CD4-positive, alpha-beta T cell treated with Interleukin-21 for 1 hour (primary cell): ENCODE measurements around the gene SEC23A.
"Not testable (repeated sequence)": the region's sequence is repeated elsewhere in the genome, so short reads cannot be mapped to it uniquely, and the experiment has no call there.

Experiments used
- DNase-seq: peaks from one replicate; pipeline ENCODE4 v3.0.0-alpha.2; 2020

Gene SEC23A

DNA sequence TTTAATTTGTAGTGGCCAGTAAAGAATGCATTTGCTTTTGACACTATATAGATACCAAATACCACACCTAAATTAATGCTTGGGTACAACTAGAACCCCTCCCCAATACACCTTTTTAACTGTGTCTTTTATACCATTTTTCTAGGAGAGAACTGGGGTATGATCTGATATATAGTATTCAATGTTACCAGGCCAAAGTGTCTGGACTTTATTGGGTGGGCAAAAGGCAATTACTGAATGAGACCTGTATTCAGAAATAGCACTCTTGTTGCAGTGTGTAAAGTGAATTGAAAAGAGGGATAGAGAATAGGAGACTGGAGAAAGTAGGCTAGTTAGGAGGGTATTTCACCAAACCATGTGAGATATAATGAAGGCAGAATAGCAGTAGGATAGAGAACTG lies 74.4 kb downstream of the SEC23A start:
- DNase-seq = no peak

DNA sequence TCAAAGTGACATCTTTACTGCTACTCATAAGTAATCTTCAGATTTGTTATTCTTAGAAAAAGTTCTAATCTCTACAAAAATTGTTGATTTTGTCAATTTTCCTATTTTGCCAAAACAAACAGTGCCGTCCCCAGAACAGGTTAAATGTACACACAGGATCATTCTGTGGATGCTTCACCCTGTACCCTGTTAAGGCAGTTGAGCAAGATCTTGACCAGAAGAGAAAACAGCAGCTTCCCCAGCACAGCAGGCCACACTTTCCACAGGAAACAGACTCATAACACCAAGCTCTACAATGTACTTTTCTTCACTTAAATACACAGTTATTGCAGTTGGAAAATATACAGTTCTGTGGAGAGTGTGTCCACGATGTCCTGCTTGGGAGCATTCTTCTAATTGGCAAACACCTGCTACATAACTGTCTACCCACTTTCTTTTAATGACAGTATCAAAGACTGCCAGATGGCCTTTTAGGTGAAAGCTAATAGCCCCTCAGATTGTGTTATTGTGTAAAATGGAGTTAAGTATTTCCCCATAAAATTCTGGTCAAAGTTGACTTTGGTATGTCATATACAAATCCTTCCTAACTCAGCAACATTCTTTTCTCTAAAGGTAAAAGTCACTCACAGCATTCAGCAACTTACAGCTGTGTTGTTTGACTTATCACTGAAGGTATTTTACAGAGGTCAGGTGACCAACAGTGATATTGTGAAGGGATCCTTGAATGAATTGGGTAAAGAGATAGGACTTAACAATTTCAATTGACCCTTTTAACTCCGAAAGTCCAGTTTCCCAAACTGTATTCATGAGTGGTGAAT lies 77.0 kb downstream of the SEC23A start:
- no peak for DNase-seq

DNA sequence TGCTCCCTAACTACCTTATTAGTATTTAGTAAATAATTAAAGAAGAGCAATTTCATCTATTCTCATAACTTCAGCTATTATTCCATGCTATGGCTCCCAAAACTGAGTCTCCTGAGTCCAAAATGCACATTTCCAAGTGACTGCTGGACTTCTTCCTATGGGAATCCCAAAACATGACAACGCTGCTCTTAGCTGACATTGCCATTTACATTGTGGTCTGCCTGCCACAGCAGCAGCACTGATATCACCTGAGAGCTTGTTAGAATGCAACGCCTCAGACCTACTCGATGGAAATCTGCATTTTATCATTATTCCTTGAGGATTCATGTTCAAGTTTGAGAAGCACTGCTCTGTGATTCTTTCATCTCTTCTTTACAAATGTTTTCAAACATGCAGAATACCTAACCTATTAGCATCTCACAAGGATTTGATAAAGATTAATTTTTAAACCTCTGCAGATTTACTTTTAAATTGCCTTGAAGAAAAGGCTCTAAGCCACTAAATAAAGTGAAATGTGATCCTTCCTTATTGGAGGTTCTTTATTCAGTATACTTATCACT lies 77.7 kb downstream of the SEC23A start:
- no peak for DNase-seq

DNA sequence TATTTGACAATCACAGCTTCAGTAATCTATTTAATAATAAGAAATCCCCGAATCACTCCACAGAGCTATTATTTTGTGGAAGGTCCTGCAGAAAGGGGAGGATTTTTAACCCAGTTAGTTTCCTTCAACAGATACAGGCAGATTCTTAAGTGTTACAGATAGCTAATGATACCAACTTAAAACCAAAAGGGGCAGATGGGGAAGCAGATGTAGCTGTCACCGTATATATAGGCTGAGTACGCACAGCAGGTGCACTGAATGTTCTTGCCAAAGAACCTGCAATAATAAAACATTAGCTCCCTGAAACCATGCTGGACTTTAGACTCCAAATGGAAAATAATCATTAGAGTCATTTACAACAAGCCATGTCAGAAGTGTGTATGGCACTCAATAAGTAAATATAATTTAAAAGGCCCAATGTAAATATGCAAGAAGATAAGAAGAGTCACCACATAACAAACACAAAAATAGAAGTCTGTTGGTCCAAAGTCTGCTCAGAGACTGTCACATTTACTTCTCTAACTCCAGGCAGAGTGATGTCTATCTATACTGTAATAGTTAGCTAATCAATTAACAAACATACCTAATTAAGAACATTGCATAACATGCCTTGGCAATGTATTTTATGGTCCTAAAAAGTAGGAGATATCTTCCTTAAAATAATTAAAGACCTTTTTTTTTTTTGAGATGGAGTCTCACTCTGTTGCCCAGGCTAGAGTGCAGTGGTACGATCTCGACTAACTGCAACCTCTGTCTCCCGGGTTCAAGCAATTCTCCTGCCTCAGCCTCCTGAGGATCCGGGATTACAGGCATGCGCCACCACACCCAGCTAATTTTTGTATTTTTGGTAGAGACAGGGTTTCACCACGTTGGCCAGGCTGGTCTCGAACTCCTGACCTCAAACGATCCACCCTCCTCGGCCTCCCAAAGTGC lies 78.8 kb downstream of the SEC23A start:
- no peak for DNase-seq

DNA sequence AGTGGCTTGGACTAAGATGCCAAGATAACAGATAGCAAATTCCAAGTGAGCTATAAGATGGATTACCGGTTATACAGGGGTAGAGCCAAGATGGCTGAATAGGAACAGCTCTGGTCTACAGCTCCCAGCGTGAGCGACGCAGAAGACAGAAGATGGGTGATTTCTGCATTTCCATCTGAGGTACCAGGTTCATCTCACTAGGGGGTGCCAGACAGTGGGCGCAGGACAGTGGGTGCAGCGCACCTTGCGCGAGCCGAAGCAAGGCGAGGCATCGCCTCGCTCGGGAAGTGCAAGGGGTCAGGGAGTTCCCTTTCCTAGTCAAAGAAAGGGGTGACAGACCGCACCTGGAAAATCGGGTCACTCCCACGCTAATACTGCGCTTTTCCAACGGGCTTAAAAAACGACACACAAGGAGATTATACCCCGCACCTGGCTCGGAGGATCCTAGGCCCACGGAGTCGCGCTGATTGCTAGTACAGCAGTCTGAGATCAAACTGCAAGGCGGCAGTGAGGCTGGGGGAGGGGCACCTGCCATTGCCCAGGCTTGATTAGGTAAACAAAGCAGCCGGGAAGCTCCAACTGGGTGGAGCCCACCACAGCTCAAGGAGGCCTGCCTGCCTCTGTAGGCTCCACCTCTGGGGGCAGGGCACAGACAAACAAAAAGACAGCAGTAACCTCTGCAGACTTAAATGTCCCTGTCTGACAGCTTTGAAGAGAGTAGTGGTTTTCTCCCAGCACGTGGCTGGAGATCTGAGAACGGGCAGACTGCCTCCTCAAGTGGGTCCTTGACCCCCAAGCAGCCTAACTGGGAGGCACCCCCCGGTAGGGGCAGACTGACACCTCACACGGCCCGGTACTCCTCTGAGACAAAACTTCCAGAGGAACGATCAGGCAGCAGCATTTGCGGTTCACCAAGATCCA lies 85.7 kb downstream of the SEC23A start:
- DNase-seq = not testable (repeated sequence)

DNA sequence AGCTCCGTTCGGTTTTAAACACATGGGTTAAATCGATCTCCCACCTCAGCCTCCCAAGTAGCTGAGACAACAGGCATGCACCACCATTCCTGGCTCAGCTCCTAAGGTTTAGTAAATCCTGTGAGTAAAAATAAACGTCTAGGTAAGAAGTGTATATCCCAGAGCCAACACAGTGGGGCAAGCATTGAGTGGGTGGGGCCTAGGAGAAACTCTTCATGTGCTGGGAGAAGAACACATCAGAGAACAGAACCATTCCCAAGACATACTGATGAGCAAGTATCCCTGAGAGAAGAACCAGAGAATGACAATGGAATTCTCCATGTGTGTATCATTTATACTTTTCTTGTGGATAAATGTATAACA lies 86.3 kb downstream of the SEC23A start:
- DNase-seq = no peak

DNA sequence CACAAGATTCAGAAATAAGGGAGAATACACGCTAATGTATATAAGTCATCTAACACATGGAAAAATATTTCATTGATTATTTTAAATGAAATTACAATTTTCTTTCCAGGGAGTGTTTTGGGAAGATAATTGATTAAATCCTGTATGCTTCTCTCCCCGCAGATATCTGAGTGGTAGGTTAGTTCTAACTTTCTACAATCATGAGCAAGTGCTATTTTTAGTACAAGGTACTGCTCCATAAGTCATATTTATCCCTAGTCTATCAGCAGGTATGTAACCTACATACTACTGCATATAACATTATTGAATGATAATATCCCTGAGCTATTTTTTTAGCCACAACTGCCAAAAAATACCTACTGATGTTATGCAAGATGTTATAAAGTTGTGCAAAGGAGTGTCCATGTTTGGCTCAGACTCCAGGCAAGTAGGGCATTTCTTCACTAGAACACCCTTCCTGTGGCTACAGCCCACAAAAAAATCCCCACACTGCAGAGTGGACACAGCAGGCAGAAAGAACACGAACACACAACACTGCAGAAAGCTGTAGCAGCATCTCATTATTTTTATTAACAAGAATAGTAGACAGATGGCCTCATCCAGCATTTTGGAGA lies 87.0 kb downstream of the SEC23A start:
- no peak for DNase-seq

DNA sequence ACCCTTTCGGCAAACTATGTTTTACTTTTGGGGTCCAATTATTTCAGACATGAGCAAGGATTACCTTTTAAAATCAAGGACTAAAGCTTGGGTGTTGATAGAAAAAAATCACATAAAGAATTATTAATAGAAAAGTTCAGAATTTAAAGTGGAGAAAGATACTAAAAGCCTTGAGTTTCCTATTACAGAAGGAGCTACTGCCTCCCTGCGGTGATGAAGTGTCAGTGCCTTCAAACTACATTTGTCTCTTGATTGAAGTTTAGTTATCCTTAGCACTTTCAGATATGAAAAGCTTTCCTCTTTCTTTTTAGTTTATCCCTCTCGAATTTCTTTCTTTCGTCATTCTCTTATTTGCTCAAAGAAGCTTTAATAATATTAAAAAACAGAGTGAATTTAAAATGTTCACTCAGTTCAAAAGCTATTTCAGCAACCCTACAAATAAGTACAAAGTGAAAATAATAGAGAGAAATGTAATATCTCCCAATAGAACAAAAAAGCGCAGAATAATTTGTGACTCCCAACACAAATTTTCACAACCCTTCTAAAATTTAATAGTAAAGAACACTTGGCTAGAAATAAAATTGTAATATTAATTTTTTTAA lies 87.6 kb downstream of the SEC23A start:
- DNase-seq = peak; percentile 30

DNA sequence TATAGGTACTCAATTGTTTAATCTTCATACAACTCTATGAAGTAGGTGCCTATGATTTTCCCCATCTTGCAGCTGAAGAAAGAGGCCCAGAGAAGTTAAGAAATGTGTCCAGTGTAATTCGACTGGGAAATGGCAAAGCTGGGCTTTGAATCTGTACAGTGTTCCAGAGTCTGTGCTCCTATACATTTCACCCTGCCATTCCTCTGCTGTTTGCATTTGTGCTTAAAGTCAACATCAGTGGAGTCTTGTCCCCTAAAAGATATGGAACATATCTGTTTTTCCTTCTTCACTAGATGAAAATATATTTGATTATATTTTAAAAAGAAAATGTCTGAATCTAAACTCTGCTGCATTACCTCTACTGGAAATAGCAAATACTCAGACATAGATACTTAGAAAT lies 88.6 kb downstream of the SEC23A start:
- DNase-seq = no peak

DNA sequence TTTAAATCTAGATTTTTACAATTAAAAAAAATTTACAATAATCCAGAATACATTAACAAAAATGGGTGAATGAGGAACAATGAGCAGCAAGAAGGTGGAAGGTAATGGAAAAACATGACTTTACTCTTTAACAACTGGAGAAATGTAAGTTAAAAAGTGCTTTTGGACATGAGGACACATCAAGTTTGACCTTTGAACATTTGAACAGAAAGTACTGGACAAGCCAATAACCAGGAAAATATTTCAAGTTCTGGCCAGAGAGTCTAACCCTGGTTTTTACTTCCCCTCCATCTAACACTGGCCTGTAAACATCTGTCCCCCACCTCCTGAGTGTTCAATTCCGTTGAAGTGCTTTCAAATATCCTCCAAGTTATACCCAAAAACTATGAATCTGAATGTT lies 94.1 kb downstream of the SEC23A start:
- DNase-seq = not testable (repeated sequence)

DNA sequence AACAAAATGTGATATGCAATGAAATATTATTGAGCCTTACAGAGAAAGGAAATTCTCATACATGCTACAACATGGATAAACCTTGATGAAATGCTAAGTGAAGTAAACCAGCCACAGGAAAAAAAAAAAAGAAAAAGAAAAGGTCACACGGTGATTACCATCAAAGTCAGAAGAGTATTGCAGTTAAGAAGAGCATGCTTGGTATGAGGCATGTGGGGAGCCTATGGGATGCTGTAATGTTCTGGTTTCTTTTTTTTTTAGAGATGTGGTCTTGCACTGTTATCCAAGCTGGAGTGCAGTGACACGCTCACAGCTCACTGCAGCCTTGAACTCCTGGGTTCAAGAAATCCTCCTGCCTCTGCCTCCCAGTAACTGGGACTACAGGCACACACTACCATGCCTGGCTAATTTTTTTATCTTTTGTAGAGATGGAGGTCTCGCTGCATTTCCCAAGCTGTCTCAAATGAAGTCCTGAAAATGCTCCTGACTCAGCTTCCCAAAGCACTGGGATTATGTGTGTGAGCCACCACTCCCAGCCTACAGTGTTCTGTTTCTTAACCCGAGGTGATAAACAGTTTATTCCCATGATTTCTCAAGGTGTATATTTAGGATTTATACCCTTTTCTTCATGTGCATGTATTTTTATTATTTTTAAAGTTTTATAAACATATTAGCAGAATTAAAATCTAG lies 96.2 kb downstream of the SEC23A start:
- DNase-seq = no peak

DNA sequence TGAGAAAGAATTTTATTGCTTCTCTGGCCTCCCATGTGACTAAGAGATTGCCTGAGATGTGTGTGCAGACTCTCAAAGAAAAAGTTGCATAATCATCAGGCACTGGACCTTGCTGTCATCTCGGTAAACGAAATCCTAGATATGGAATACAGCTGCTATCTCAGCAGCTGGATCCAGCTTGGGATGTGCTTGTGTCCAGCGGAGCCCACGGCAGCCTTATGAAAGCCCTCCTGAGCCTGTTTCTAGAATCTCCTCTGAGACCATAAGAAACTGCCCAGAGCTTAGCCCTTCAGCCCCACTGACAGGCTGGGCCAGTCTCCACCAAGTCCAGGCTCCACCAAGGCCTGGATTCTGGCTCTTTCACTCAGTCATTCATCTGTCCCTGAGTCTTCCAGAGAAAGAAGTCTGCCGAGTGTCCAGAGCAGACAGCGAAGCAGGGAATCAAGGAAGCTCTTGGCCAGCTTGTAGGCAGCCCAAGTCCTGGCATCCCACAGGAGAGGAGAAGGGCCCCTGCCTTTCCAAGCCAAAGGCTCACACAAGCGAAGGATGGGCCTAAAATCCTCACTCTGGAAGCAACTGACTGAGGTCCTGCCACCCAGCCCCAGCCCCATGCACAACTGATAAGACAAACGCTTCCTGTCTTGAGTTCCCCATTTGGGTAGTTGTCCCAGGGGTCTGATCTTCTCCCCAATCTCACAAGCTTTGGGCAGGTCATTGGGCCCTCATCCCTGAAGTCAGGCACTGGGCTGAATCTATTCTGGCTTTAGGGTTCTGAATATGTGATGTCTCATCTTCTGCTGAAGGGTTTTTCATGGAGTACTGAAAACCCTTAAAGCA lies 97.8 kb downstream of the SEC23A start:
- no peak for DNase-seq

DNA sequence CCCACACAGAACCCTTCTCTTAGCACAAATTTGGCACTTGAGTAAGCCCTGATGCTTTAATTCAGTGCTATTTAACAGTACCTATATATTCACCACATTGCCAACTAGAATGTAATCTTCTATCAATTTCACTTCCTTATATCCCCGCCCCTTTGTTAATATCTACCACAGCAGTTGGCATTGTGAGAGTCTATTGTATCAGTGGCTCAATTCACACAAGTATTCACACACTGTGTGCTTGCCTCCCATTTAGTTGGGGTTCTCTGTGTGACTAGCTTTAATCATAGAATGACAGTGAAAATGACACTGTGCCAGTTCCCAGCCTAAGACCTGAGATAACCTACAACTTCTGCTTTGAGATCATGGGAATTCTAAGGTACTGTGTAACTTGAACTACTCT lies 103.1 kb downstream of the SEC23A start:
- no peak for DNase-seq

DNA sequence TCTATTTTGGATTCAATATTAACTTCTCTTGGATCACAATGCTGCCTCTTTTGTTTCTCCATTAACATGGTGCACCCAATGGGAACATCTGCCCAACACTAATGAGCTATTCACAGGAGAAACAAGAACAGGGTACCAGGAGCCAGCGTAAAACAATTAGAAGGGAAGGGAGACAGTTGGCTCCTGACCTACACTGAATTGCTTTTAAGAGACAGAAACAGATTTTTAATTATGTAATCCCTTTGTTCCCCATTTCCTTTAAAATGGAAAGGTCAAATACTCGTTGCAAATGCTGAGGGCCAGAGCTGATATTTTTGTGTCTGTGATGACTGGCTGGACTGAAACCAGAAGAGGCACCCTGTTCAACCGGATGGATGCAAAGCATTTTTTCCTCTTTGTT lies 108.3 kb downstream of the SEC23A start:
- DNase-seq = no peak

DNA sequence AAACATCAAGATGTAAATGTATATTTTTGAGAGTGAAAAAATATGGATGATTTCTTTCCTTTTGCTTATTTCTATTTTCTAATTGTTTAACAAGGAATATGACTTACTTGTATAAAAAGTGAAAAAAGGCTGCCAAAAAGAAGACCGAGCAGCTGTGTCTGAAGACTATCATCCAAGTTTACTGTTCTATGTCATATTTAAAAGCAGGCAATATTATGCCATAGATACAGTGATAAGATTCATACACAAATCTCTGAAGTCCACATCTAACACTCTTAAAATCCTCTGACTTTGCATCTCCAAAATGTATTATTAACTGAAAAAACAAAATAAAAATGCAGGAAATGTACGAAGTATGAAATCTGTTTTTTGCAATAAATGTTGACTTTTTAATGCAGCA lies 109.1 kb downstream of the SEC23A start:
- DNase-seq = no peak

DNA sequence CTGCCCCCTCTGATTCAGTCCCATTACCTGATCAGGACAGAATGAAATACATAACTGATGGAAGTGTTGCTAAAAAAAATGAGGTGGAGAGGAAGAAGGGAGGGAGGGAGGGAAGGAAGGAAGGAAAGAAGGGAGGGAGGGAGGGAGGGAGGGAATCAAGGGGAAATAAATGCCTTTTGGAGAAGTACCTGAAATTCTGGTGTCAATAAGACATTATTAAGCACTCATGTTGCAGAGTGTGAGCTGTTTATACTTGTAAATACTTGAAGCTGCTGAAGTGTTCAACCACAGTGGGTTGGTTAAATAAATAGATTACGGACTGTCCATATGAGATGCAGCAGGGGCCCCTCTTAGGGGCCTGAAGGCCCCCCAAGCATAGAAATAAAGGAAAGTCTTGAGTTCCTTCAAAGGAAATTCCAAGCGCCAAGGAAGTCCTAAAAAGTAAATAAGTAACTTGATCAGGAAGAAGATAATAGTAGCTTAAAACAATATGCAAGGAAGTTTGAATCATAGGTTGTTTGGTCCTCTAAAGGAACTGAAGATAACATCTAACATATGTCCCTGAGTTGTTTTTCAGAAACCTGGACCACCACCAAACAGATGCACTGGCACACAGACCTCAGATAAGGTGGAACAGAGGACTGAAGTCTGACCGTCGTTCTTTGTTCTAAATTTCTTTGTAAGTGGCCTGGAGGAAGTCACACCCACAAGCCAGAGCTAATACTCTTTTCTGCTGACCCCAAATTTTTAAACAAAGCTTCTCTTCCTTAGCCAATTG lies 110.8 kb downstream of the SEC23A start:
- DNase-seq = no peak

DNA sequence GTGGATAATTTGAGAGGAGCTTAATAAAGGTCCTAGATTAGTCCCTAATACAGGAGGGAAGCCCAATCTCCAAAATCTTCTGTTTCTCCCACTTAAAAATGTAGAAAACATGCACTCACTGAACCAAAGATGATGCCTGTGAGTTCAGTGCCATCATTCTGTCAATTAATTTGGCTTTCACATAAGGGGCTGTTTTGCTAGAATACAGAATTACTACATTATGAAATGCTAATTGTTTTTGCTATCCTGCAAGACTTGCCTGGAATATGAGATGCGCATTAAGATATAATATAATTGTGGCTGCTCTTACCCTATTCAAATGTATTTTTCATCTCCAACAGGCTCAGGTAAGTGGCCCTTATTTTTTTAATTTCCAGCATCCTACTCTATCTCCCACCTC lies 111.7 kb downstream of the SEC23A start:
- DNase-seq = no peak

DNA sequence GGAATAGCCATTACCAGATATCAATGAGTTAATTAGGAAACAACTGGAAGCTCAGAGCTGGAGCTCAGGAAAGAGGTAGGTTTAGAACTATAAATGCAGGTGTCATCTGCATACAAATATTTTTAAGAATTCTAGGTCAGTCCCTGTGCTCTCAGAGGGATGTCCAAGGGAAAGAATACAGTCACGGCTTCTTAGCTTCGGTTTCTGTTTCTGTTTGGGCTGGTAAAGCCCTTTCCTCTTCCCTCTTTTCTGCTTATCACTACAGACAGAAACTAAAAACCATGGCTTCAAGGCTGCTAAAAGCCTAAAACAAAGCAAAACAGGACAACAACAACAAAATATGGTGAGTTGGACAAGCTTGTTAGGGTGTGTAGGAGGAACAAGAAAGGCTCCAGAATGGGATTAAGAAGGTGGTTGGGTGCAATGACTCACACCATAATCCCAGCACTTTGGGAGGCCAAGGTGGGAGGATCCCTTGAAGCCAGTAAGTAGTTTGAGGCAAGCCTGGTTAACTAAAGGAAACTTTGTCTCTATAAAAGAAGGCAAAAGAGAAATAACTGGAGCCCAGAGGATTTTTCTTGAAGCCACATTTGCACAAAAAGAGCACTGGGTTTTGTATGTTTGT lies 113.0 kb downstream of the SEC23A start:
- no peak for DNase-seq

DNA sequence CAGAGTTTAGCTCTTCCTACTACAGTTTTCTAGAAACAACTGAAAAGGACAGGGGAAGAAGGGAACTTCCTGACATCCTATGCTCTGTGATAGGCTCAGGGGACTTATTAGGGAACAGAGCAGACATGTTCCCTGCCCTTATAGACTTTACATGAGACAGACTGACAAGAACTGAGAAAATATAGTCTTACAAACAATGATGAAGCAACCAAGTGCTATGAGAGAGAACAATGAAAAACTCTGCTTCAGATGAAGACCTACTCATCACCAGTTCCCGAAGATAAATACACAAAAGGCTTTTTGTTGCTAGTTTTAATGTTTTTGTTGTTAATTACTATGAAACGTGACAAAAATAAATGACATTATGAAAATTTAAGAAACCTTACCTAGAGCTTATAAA lies 115.3 kb downstream of the SEC23A start:
- DNase-seq = no peak
